COLO668 (cell line): ENCODE results near the gene SLC12A1.

Experiments
- DNase-seq: peaks from one replicate; lab custom pipeline; 2025; ENCODE audit not compliant: unreplicated experiment; lab: John Stamatoyannopoulos, UW

The SLC12A1 gene

DNA sequence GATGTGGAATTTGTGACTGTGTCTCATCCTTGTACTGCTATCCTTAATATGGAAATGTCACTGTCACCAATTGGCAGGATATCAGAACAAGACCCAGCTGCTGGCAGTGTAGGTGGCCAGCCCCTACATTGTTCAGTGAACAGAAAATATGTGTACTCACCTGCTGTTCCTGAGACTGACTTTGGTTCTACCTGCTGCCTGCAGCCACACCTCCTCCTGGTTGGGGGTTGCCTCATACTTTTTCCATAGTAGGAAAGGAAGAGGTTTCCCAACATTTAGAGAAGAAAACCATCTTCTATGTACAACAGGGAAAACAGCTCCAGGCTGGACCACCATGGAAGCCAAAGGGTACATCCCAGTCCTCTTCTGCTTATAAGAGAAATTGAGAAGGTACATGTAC is 35.9 kb downstream of the SLC12A1 start:
- DNase-seq: peak; percentile 43

DNA sequence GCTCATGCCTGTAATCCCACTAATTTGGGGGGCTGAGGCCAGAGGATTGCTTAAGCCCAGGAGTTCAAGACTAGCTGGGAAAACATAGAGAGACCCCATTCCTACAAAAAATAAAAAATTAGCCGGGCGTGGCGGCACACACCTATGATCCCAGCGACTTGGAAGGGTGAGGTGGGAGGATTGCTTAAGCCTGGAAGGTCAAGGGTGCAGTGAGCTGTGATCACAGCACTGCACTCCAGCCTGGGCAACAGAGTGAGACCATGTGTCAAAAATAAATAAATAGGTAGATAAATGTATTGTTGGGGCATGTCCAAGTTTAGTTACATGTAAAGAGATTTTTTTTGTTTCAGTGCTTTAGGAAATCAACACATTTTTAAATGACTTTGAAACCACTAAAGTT is 36.4 kb downstream of the SLC12A1 start:
- no peak for DNase-seq

DNA sequence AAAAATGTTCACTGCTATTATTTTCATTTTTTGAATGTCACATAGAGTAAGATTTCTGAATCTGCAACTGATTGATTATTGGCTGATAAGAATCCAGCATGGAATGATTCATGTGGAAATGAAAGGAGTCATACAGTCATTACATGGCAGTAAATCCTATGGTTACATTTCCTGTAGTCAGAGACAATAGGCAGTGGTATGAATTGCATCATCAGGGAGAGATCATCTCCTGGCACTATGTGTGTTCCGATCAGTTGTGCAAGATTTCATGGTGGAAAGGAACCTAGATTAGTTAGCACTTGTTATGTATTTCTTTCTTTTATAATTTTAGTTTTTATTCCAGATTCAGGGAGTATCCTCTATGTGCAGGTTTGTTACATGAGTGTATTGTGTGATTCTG is 38.8 kb downstream of the SLC12A1 start:
- no peak for DNase-seq

DNA sequence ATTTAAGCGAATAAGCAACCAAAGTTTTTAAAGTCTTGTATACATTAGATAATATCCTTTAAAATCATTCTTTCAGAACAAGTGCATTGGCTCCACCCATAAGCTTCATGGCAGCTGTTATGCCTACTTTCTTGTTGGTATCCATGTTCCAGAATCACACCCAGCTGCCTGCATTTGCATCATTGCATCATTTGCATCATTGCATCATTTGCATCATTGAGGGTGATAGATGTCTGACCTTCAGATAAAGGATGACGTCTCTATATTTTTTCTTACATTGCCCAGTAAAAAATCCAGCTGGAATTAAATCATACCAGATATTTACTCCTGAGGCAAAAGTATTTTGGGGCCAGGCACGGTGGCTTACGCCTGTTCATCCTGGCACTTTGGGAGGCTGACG is 42.3 kb downstream of the SLC12A1 start:
- DNase-seq: no peak

DNA sequence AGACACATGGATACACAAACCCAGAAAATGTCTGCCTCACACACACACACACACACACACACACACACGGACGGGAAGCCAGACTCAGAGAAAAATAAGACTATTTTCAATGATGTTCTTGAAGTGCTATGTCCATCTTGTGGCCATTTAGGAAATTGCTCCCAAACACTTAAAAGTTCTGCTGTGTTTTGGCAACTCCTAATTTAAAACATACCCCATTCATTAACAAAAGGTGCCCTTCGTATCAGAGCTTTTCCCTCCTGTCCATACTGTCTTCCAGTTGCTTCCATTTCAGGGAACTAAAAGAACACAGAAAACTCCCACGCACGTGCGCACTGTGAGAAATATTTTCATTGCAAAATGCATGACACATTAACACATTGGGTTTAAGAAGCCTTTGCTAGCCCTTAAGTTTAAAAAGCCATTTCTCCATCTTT is 44.6 kb downstream of the SLC12A1 start:
- DNase-seq: peak; percentile 49

DNA sequence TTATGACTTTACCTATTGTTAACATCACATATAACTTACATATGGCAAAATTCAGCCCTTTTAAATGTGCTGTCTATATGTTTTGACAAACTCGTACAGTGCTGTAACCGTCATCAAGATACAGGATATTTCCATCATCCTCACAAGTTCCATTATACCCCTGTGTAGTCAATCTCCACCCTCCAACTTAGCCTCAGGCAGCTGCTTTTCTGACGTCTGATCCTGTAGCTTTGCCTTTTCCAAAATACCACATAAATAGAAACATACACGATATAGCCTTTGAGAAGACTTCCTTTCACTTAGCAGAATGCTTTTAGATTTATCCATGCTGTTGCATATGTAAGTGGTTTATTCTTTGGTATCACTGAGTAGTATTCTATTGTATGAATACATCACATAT is 47.1 kb downstream of the SLC12A1 start:
- DNase-seq: no peak

DNA sequence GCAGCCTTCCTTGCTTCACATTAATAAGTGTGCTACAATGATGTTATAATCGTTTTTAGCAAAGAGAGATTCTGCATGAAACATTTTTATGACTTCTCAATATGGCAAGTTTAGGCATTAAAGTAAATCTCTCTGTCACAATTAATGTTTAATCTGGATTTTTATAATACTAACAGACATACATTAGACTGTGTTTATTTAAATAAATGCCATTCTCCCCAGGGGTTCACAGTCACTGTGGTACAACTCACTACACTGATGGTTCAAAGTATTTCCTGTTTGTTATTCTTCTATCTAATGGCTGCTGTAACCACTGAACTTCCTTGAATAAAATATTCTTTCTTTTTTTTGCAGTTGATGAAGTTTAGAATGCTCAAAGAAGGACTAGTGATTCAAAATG is 59.0 kb downstream of the SLC12A1 start:
- DNase-seq: no peak

DNA sequence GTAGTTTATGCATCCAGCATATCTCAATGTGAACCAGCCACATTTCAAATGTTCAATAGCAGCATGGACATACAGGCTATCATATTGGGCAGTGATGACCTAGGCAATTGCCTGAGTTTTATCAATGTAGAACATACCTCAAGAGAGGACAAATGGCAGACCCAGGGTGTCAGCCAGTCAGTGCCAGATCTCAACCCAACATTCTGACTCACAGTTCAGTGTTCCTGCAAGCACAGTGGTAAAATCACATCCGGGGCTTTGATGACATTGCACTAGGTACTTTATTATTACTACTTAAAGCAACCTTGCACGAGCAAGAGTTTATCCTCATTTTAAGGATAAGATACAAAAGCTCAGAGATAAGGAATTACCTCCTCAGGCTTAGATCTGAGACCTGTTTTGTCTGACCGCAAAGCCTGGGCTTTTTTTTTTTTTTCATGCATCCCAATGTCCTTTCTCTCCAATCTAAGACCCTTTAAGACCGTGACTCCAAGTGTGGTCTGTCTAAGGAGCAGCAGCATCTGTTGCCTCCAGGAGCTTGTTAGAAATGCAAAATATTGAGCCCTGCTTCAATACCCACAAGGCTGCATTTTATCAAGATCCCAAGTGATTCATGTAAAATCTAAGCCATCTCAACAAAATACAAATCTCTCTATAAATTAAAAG is 60.1 kb downstream of the SLC12A1 start:
- DNase-seq: no peak

DNA sequence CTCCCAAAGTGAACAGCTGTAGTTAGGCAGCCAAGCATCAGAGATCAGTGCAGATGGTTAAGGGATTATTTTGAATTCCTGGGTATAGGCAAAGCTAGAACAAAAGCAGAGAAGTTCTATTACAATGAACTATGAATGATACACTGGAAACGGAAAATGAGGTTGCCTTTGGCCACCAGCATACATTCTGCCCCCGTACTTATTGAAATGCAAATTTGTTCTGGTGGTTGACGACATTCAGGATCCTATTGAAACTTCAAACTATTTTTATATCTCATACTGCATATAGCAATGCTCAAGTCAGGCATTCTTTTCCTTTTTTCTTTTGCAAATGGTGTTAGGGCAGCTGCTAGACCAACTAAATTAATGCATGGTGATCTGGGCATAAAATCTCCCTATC is 61.7 kb downstream of the SLC12A1 start:
- DNase-seq: no peak

DNA sequence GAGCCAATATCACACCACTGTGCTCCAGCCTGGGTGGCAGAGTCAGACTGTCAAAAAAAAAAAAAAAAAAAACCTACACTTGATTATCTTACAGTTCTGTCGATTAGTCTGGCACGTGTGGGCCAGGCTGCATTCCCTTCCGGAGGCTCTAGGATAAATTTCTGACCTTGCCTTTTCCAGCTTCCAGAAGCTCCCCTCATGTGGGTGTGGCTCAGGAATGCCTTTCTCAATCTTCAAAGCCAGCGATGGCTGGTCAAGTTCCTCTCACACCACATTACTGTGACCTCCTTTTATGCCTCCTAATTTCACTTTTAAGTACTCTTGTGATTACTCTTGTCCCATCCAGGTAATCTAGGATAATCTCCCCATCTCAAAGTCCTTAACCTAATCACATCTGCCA is 66.9 kb downstream of the SLC12A1 start:
- no peak for DNase-seq

DNA sequence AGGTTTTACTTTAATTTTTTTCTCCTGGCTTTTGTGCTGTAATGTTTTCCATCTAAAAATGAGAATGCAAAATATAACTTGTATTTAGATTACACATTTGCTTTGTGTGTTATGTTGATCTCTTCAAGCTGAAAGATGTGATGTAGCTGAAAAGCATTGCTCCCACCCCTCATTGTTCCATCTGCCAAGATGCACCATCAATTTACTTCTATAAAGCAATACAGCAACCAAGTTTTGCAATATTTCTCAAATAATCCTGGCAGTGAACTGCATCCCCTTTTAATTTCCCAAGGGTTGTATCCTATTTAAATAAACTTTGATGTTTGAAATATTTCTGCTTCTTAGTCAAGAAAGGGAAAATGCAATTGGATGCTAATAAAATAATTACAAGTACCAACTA is 72.6 kb downstream of the SLC12A1 start:
- no peak for DNase-seq

DNA sequence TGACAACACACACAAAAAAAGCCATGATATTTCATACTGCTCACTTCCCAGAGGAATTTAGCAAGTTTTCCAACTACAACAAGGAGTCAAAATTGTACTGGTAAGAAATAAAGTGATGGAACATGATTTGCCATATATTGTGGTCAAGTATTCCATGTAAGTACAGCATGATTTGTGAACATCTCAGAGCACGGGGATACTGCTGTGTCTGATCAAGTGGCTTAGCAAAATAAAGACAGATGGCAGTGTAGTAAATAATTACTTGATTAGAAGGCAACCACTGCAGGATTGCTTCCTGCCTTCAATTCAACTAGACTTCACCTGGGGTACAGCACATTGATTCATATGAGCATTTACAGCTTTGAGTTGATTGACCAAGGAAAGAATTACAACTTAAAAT is 73.5 kb downstream of the SLC12A1 start:
- no peak for DNase-seq

DNA sequence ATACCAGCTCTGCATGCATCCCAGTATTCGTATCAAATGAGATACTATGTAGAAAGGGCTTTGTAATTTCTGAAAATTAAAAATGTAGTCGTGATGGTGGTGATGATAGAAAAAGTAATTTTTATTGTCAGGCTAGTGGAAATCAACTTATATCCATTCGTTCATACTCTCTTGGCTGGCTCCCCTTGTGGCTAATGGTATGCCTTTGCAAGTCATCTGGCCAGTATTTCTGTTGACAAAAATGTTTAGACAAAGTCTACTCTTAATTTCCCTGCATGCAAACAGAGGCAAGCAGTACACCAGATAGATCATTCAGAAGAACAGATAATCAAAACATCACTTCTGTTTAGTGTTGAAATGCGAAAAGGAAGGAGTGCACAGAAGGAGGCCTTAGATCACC is 75.6 kb downstream of the SLC12A1 start:
- no peak for DNase-seq

DNA sequence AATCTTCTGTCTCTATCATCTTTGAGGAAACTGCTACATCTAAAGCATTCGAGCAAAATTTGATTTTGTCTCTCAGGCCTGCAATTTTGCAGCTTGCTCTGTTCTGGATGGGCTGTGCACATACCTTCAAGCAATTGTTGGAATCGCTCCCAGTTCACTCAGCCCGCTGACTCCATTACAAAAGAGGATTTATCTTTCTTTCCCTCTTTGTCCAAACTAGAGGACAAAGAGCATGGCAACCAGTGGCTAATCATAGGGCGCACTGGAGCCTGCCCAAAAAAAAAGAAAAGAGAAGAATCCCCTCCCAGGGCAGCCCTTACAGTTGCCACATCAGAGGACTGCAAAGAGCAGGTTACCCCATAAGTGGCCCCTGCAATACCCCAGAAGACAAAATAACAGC is 76.1 kb downstream of the SLC12A1 start:
- no peak for DNase-seq

DNA sequence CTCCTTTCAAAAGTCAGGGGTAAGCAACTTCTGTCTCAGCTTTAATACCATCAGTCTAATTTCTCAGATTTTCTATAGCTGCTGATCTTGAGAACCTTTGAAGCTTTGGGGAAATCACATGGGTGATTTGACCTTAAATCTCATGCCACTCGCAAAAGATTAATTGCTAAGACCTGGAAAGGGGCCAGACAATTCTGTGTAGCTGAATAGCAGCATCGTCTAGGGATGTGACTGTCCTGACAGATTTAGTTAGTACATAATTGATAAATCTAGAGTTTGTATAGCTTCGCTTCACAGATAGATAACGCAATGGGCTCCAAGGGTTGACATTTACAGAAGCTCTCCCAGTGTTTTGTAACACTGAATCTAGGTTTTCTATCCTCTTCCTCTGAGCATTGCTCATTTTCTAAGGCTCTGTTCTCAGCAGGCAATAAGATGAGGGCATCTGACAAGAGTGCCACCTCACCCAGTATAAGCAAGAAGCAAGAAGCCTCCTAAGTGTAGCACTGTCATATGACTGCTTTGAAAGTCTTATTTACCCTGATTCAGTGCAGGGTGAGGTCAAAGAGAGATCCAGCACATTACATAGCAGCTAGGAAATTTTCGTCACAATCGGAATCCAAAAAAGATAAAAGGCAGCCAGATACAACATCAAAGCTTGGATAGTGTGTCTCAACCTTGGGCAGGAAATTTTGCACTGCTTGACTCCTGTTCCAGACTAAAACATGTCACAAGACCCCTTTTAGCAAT is 77.5 kb downstream of the SLC12A1 start:
- DNase-seq: no peak

DNA sequence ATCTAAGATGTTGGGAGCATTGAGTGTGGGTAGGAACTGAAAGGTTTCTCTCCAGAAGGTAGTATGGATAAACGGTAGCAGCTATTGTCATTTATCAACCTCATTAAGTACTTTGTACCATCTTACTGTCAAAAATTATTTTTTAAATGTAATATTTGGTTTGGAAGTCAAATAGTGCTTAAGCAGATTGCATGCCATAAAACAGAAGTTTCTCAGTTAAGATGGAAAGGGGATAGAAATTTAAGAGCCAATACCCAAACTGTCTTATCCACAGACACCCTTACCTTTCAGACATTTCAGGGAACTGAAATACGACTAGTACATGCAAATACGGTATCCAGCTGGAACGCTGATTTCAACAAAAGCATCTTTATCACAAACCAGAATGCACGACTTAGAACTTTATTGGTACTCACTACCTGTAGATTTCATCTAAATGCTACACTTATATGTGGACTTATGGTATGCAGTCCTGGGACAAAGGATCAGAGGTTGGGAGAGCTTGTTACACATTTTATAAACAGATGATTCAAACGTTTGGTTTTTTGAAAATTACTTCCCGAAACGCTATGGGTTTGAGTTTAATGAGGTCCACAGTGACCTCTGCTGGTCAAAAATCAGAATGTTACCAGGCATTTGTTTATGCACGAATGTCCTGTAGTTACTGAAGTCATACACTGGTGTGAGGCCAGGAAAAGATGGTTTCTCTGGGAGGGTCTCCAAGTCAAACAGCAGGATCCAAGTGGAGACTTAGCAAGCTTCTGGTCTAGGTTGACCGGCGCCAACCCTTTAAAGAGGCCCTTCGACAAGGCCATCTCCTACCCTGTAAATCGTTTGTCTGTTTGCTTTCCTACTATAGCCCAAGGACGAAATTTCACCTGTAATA is 79.5 kb downstream of the SLC12A1 start:
- DNase-seq: peak; percentile 62

DNA sequence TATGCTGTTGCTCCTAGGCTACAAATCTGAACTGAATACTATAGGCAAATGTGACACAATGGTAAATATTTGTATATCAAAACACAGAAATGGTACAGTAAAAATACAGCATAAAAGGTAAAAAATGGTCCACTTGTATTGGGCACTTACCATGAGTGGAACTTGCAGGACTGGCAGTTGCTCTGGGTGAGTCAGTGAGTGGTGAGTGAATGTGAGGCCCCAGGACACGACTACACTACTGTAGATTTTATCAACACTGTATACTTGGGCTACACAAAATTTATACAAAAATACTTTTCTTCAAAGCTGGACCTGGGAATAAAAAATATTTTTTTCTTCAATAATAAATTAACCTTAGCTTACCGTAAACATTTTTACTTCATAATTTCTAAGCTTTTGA is 83.5 kb downstream of the SLC12A1 start:
- no peak for DNase-seq

DNA sequence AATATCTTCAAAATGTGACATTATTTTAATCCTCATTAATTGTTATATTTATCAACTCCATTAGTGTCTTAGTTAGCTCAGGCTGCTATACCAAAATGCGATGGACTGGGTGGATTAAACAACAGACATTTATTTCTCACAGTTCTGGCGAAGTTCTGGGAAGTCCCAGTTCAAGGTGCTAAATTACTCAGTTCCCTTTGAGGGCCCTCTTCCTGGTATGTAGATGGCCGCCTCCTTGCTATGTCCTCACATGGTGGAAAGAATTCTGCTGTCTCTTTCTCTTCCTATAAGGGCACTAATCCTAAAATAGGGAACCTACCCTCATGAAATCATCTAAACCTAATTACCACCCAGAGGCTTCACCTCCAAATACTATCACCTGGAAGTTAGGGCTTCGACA is 86.4 kb downstream of the SLC12A1 start:
- no peak for DNase-seq

DNA sequence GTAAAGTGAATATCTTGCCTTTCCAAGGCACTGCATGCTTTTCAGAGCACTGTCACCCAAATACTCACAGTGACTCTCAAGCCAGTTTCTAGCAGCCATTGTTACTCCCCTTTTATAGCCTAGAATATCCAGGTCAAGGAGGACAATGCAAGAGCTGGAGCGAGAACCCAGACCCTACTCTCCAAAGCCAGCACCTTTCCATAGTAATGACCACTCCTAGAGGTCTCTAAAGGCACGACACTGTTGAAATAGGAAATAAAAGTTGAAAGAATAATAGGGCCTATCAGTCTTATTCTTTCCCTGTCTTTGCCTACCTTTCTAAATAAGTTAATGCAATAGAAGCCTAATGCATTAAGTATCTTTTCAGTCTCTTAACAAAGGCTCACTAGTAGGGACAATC is 91.6 kb downstream of the SLC12A1 start:
- no peak for DNase-seq

DNA sequence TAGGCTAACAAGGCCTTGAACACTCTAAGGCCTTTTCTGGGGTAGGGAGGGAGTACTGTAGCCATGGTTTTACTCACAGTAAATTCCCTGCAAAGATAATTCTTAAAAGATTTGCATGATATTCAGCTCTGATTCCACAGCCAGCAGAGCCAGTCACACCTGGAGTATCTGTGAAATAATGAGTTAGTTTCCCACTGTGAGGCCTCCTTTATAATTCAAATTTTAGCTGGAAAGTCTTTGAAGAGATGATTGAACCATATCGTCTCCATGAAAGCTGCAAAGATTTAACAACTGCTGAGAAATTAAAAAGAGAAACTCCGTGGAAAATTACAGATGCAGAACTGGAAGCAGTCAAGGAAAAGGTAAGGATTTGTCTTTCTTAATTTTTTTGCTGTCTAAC is 92.8 kb downstream of the SLC12A1 start:
- DNase-seq: no peak

DNA sequence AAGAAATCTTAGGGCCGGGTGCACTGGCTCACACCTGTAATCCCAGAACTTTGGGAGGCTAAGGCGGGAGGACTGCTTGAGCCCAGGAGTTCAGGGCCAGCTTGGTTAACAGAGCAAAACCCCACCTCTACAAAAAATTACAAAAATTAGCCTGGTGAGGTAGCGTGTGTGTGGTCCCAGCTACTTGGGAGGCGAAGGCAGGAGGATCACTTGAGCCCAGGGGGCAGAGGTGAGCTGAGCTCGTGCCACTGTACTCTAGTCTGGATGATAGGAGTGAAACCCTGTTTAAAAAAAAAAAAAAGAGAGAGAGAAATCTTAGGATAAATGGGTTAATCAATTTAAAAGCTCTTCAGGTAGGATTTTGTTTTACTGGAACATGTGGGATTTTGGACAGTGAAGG is 93.9 kb downstream of the SLC12A1 start:
- DNase-seq: no peak

DNA sequence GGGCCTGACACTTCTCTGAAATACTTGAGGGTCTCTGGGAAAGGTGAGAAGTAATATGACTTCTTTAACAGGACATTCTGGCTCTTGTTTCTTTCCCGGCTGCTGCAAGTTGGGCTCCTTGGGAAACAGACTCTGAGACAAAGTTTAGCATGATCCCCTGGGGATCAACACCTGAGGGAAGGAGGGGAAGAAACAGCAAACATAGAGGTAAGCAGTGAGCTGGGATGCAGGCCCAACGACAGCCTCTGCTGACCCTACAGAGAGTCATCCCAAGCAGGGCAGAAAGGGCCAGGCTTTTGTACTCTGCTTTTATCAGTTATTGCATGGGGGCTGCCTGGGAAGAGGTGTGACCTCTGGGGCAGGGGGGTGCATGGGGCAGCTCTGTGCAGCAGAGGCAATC is 98.3 kb downstream of the SLC12A1 start:
- DNase-seq: no peak
